ENCODE results near the gene MED12L.

Gene MED12L

DNA sequence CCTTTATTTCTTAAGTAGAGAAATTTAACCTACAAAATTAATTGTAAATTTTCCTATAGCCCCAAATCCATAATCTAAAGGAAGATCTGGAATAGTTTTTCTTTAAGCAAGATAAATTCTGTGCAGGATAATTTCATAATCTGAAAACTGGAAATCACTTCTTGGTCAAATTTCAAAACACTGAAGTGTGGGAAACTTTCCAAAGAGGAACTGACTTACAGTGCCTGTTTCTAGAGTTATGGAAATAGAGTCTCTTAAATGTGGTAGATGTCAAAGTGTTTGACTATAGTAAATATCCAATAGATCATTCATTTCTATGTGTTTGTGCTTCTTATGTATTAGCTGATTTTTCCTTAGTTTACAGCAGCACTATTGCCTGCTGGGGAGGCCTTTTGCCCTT lies 245.4 kb downstream of the MED12L start:
- no peak for DNase-seq

DNA sequence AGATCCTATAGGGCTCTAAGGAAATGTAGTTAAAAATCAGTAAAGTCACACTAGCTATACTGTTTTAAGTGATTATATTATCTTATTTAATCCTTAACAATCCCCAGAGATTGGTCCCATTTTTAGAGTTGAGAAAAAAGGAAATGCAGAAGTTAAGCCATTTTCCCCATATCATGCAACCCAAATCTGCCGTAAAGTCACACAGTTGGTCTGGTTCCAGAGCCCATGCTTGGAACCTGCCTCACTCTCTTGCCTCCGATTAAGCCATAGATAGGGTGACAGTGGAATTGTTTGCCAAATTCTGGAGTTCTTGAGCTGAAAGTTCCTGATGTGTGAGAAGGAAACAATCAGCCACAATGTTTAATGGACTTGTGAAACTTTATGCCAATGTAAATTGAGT lies 246.2 kb downstream of the MED12L start:
- no peak for DNase-seq

DNA sequence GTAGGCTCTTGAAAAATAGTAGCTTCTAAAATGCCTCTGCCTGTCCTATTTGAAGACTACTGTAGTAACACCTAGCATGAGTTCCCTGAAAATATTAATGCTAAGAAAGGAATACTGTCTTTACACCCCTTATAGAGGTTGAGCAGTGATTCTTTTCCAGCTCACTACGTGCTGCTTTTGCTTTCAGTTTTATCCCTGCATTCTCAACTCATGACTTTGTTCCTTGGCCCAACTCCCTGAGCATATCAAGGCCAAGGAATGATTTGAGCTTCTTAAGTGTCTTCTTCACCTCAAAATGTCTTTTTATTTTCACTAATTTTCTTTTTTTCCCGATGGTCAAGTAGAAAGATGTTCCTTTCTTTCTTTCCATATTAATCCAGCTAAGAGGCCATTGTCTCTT lies 260.4 kb downstream of the MED12L start:
- DNase-seq = no peak

DNA sequence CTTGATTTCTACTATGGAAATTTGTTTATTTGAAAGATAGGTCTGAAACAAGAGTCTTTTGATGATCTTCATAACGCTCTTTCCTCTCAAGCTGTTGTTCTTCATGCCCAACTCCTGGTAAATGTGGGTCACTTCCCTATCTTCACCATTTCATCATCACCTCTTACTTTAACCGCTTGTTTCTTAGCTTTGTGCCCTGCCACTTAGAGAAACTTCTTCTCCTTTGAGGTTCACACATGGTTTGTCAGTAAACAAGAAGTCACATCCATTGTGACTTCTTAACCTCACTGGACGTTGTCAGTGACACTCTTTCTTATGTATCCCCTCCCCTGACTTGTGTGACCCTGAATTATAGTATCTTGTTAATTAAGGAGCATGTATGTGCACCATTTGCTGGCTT lies 260.8 kb downstream of the MED12L start:
- DNase-seq = no peak

DNA sequence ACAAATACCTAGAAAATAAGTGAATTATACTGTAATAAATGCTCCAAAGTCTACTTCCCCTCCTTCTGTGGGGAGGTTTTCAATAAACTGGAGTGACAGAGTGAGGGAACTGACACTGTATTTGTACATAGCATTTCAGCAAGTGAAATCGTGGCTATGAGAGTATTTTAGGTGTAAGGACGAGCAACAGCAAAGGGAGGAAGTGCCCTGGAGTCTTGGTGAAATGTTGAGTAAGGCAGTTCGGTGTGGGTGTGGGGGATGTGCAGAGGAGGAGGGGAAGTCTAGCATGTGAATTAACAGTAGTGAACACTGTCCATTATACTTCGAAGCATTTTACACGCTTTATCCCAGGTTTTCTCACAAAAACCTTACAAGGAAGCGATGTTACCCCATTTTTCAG lies 262.0 kb downstream of the MED12L start:
- DNase-seq = no peak

DNA sequence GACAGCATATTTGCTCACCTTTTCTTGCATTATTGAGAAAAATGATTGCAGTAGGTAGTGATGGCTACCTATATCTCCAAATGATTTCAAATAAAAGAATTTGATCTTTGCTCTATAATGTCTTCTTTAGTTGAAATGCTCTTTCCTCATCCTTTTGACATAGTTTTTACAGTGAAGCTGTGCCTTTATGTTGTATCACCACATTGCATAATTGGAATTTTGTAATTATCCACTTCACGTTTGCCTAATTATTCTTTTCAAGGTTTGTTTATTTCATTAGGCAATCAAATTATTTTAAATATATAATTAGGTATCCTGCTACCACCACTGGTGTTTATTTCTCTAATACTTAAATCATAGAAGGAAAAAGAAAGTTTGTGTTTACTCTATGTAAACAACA lies 265.2 kb downstream of the MED12L start:
- no peak for DNase-seq

DNA sequence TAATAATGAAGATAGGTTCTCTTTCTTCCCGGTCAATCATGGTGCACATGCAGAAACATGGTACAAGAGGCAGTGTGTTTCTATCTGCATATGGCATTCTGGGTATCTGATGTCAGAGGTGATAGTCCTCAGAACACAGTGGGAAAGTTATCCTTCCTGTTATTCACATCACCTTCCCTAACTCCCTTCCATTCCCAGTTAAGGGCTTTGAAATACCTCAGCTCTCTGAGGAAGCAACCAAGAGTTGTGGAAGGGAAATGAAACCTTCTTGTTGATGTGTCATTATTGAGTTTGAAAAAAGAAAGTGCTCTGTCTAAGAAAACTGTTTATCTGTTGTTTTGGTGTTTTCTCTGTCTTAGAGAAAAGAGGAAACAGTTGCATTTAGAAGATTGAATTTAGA lies 265.8 kb downstream of the MED12L start:
- no peak for DNase-seq

DNA sequence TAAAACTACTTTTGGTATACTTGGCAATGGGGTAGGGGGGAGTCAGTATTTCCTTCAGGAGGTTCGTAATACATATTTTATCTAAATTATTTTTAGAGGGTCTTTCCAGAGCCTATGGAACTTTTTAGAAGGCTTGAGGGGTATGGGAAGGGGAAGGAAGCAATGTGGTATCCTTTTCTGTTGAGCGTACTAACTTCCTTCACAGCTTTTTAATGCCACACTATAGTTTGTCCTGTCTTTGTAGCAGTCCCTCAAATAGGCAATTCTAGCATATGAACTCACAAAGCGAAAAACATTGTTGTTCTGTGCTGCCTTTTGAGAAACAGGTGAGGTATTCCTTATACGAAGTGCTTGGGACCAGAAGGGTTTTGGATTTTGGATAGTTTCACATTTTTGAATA lies 266.2 kb downstream of the MED12L start:
- no peak for DNase-seq

DNA sequence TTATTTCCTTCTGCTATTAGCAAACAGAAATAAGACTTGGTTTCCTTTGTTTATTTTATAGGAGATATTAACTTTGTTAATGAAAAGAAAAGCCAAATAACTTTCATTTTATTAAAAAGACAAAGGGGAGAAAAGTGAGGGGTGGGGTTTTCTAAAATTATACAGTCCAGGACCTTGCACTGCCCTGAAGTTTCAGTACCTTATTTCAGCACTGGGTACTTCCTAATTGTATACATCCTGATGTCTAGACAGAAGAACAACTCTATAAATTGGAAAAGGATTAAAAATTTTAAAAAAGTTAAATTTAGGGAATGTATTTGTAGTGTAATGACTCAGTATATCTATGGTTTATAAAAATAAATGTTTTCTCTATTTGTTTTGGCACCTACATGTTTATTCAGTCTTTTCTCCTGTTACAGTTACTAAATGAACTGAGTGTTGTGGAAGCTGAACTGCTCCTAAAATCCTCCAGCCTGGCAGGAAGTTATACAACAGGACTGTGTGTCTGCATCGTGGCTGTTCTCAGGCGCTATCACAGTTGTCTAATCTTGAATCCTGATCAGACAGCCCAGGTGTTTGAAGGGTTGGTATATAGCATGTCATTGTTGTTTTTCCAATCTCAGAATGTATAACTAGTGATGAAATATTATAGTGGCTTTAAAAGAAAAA lies 271.5 kb downstream of the MED12L start:
- DNase-seq = no peak

DNA sequence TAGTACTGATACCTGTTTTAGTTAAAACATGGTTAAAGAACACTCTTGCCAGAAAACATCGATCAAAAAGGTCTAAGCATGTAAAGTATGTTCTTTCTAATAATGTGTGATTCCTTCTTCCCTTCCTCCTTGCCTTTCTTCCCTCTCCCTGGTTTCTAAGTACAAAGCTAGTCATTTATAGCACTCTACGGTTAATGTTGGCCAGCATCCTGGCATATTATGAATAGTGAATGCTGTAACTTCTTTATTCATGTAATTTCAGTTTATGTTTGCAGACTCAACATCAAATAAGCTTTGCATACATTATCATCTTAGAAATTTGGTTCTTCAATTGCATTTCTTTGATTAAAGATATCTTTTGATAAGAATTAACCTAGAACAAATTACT lies 272.0 kb downstream of the MED12L start:
- DNase-seq = no peak

DNA sequence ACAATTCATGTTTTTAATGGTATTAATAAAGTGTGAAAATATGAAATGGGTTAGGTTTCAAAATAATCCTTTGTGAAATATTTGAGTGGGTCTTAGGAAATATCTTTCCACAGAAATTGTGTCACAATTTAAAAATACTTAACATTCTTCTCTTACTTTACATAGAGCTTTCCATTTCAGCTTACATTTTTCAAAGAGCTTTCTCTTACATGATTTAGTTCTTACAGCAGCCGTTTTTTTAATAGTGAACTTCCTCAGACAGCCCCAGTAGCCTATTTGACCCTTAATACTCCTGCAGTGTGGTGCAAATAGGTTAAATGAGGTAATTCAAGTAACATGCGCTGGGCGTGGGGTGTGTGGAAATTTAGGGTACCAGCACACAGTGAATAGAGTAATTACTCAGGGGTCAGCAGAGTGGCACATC lies 277.3 kb downstream of the MED12L start:
- no peak for DNase-seq

DNA sequence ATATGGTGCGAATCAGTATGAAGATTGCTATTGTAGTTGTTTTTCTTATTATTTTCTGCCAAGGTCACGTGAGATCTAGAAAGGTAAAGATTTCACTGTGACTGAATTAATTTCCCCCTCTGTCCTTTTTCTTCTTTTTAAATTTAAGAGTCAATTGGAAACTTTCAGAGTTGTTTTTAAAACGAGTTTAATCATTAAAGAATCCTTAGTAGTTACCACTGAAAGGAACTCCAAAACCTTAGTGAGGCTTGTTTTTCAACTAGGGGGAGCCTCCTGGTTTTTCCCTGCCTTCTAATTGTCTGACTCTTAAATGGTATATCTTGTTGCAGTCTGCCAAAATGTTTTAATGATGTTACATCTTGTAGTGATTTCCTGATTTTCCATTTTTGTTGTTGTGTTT lies 281.5 kb downstream of the MED12L start:
- no peak for DNase-seq

DNA sequence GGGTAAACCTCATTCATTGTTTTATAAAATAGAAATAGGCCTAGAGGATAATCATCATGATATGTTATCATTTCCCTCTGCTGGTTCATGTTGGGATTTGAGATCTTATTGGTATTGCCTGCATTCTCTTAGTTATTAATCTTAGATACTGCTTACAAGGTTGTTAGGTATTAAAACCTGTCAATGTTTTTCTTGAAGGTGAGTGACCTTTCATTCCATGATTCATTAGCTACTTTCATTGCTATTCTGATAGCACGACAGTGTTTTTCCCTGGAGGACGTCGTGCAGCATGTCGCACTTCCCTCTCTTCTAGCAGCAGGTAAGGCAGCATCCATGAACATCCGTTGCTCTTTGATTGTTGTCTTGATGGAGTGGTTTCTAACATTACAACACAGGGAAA lies 282.0 kb downstream of the MED12L start:
- DNase-seq = no peak

DNA sequence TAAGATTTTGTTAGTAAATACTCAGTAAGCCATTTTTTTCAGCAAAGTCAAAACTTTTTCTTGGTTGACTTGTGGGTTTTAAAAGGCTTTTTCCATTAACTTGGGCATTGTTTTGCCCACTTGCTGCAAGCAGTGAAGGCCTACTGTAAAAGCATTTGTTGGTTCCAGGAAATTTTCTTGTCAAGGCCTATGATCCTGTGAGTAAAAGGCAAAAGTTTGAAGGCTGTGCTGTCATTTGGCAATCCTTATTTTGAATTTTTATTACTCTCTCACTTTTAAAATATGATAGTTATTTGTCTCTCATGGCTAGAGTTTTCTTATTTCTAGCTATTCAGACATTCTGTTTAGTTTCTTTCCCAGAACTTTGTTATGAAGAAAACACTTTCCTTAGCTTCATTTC lies 286.1 kb downstream of the MED12L start:
- DNase-seq = no peak

DNA sequence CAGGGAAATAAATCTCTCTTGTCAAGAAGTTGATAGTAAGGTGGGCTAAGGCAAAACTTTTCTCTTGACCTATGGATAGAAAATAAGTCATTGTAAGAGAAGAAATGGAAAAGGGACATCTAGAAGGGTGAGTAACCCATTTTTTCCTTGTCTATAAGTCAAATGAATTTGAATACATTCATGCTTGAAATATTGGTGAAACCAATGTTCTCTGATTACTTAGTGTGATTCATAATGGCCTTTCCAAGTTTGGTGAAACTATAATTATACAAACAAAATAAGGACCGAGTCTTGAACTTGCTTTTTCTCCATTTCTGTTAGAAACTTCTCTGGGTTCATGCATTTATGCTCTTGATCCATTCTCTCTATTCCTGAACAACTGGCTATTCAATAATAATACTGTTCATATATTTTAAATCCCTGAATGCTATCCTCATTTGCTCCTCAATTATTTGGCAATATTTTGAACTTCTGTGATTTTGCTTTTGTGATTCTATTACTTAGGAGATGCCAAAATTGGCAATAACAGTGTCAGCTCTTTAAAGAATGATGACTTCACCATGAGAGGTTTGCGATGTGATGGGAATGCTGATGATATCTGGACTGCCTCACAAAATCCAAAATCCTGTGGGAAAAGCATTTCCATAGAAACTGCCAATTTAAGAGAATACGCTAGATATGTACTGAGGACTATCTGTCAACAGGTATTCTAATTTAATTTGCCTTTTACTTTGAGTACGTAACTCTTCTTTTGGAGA lies 286.8 kb downstream of the MED12L start:
- DNase-seq = no peak

DNA sequence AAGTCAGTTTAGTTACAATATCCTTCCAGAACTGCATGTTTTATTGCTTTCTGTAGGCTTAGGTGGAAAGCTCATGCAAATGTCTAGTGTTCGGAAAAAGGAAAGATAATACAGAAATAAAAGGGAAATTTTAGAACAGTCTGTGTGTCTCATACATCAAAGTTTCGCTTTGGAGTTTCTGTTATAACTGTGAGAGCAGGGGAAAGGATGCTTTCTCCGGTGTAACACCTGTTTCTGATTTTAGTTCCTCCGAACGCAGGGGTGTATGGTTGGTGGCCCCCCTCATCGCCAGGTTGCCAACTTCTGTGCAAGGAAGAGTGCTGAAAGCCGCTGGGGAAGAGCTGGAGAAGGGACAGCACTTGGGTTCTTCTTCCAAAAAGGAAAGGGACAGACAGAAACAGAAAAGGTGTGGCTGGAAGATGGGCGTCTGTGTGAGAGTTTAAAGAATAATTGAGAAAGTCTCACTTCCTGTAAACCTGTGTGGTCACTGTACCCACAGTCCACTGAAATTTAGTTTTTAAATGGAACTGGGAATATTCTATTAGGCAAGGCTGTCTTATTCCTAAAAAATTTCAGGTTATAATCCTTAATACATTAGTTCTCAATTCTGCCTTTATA lies 292.4 kb downstream of the MED12L start:
- no peak for DNase-seq

DNA sequence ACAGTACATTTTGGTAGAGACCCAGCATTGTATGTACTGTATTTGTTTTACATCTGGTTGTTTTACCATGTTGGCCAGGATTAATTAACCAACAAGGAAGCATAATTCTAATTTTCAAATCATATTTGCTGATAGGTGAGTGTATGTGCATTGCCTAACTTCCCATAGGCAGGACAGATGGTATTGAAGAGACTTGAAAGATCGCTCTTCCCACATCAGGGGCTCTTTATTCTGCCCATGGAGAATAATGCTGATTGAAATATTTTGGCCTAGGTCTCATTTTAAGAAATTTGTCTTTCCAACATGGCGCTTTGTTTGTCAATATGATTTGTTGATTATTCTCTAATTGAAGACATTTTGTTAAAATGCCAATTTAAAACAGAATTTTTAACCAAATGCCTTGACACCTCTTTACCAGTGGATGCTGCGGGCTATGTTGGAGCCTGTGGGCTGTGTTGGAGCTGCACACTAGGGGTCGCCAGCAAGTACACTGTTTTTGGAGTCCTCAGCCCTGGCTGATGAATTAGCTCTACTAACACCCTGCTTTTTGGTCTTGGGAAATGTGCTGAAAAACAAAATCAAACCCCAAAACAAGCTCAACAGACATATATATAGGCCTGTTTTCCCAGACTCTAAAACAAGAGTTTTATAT lies 293.7 kb downstream of the MED12L start:
- no peak for DNase-seq

DNA sequence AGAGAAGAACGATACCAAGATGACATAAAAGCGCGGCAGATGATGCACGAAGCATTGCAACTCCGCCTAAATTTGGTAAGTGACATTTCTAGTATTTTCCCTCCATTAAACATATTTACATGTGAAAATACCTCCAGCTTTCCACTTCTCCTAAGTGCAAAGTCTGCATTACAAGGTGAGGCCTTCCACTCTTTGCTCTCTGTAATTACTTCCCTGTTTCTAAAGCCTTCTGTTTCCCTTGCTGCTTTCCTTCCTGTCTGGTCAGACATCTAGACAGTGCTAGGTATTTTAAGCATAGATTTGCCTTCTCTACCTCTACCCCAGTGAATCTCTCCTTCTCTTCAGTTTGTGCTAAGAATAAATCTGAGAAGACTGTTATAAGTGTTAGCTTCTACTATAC lies 297.2 kb downstream of the MED12L start:
- no peak for DNase-seq

DNA sequence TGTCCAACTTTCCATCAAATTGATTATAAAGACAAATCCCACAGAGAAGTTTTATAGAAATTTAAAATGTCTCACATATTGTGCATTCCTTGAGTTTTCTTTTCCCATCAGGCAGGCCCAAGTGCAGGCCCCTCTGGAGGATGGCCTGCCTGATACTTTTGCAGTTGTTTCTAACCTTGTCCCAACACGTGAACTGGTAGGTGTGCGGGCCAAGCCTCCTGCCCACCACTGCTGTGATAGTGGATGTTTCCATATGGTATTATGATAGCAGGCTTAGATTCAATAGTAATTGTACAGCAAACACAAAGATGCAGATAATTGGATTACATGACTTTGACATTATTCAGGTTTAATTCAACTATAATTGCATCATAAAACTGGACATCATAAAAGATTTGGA lies 297.6 kb downstream of the MED12L start:
- DNase-seq = no peak

DNA sequence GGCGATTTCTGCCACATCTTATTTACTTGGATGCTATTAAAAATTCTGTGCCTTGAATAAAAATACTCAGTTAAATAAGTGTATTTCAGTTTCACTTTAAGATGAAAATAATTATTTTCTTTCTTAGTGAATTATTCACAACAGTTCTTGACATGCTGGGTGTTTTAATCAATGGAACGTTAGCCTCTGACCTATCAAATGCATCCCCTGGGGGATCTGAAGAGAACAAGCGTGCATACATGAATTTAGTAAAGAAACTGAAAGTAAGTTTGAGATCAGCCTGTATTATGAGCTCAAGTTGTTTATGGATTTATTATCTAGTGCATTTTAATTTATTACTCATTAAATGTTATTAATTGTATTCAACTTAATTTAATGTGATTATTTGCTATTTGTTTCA lies 298.5 kb downstream of the MED12L start:
- no peak for DNase-seq

DNA sequence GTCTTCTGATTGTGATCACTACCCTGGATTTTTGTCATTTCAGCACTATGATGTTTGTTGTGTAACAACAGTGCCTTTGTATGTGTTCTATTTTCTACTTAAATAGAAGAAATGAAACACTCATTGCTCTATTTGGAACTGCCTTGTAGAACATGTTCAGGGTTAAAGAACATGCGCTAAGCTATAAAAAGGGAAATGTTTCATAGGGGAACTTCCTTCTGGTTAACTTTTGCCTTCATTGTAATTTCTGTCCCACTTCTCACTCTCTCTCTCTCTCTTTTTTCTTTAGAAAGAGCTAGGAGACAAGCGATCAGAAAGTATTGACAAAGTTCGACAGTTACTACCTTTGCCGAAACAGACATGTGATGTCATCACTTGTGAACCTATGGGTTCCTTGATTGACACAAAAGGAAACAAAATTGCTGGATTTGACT lies 299.3 kb downstream of the MED12L start, which contains the start of gene P2RY12:
Gene P2RY12, minus strand, starts transcription at position 13 of the 434 bp plus-strand sequence. CDS start 45,908 bp downstream, outside the sequence.
- no peak for DNase-seq

DNA sequence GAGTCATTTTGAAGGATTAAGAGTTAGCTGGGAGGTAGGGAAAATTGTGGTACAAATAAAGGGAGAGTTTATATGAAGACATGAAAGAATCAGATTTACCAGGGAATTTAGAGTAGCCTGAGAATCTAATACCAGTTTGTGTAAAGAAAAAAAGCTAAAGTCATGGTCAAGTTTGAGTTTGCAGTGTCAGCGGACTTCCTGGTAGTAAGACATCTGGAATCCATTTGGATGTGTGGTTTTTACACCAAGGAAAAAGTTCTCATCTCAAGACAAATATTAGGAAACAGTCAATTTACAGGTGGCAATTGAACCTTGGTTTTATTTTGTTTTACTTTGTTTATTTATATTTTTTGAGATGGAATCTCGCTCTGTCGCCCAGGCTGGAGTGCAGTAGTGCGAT lies 300.6 kb downstream of the MED12L start:
- no peak for DNase-seq

DNA sequence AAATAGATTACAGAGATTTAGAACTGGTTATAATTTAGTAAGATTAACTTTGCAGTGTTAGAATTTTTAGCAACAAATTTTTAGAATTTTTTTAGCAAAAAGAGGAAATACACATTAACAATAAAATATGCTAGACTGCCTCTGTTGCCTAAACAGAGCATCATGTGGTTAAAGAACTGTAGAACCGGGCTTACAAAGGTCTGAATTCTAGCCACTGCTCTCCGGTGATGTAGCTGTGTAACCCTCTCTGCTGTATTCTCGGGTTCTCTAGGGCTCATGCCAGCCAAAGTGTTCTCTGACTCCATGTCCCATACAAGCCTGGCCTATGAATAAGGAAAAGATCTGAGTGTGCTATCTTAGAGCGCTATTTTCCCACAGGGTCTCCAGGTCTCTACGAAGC lies 302.0 kb downstream of the MED12L start:
- no peak for DNase-seq

DNA sequence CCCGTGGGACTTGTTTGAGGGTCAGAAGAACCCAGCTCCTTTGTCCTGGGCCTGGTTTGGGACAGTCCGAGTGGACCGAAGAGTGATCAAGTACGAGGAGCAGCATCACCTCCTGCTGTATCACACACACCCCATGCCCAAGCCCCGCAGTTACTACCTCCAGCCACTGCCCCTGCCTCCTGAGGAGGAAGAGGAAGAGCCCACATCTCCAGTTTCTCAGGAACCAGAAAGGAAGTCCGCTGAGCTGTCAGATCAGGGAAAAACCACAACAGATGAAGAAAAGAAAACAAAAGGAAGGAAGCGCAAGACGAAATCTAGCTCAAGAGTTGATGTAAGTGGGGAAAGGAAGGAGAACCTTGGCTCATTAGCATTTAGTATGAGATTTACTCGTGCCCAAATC lies 302.4 kb downstream of the MED12L start:
- DNase-seq = no peak

Data from NCI-H1694 (cell line).